GM10248 (cell line): ENCODE measurements around the gene GALNT2.
A peak's percentile ranks its signal among the peaks of the same experiment; 100 is the strongest.

Experiments used
- CTCF ChIA-PET: fragments of 300-600 bp; sonication (Branson Sonifier 250); formaldehyde crosslinking; extraction: SDS; loops from one replicate; lab custom pipeline; 2021; ENCODE audit warnings: antibody characterized with exemption; lab: Yijun Ruan, JAX
- POLR2A ChIA-PET: fragments of 350-650 bp; sonication (Branson Sonifier 250); formaldehyde crosslinking; extraction: SDS; loops from one replicate; lab custom pipeline; 2020; ENCODE audit warnings: antibody characterized with exemption; lab: Yijun Ruan, JAX
- DNase-seq: peaks from one replicate; pipeline ENCODE4 v3.0.0; 2012; ENCODE audit errors: extremely low spot score
- TF ChIP-seq, protein P1 (sequence below): IDR thresholded peaks from 2 replicates; pipeline ENCODE4 v1.5.1; 2012; ENCODE audit warnings: mild to moderate bottlenecking, low read depth; ENCODE audit errors: extremely low read depth, missing control alignments, control extremely low read depth

GALNT2 gene

DNA sequence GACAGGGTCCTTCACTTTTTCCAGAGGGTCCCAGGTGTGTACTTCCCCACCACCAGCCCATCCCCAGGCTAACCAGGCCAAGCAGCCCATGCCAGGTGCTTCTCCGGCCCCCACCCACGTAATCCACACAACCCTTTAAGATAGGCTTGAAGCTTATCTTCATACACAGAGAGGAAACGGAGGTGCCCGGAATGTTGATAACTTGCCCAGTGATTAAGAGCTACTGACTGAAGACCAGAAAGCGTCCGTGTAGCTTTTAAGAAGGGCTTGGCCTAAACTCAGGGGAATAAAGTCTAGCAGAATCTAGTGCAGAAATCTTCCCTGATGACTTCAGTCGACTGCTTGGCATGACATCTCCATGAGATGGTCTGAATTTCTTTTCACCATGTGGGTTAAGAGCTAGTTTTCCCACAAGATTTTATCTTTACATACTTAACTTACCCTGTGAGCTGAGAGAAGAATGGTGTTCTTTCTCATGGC, 138.7 kb downstream of the GALNT2 start:
- CTCF ChIA-PET, result interaction anchor here (0.8 to 1.6 kb wide), 6 partner anchors 9 to 85 kb away, joined by 3 to 4 read pairs (median 3); no protein-coding TSS in a partner anchor
- POLR2A ChIA-PET, result no interaction called here

DNA sequence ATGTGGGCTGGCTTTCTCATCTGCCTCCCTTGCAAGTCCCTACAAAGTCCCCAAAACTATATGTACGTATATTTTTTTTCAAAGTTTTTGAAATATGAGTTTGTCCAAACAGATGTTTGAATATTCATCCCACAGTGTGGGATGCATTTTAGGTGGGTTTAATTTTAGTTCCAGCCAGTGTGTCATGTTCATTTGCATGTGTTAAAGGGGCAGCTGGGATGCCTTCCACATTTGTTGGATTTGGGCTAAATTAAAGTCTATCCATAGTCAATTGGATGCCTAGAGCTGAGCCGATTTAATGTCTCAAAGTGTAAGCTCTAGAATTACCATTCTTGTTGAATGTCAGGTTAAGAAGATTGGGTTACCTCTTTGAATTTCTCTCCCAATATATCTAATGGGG, 139.2 kb downstream of the GALNT2 start:
- ChIA-PET POLR2A (no interaction called here), CTCF (interaction anchor here (0.8 to 1.6 kb wide), 5 partner anchors 10 to 86 kb away, joined by 3 to 4 read pairs (median 3); no protein-coding TSS in a partner anchor)
- TF ChIP-seq, protein P1, sequence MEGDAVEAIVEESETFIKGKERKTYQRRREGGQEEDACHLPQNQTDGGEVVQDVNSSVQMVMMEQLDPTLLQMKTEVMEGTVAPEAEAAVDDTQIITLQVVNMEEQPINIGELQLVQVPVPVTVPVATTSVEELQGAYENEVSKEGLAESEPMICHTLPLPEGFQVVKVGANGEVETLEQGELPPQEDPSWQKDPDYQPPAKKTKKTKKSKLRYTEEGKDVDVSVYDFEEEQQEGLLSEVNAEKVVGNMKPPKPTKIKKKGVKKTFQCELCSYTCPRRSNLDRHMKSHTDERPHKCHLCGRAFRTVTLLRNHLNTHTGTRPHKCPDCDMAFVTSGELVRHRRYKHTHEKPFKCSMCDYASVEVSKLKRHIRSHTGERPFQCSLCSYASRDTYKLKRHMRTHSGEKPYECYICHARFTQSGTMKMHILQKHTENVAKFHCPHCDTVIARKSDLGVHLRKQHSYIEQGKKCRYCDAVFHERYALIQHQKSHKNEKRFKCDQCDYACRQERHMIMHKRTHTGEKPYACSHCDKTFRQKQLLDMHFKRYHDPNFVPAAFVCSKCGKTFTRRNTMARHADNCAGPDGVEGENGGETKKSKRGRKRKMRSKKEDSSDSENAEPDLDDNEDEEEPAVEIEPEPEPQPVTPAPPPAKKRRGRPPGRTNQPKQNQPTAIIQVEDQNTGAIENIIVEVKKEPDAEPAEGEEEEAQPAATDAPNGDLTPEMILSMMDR, result no peak
- no peak for DNase-seq

More for the DNA sequence above, 138.7 kb downstream of the GALNT2 start:
- TF ChIP-seq, protein P1, result no peak
- DNase-seq, result no peak

DNA sequence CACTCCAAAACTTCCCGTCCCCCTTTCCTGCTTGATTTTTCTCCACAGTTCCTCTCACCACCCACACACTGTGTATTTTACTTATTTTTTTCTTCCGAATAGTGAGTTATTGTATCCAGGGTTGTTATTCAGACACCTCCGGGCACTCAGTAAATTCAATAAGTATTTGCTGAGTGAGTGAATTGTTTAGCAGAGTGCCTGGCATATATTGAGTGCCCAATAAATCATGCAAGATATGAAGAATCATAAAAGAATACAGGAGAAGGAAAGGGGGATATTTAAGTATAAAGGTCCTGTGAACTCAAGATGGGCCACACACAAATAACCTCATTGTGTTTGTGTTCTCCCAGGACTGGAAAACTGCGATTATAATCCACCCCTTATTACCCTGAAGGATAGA, 139.9 kb downstream of the GALNT2 start:
- TF ChIP-seq, protein P1, result no peak
- CTCF ChIA-PET, result interaction anchor here (1.0 to 2.2 kb wide), 2 partner anchors 13 to 19 kb away, joined by 4 to 7 read pairs; no protein-coding TSS in a partner anchor
- POLR2A ChIA-PET, result no interaction called here
- DNase-seq, result no peak

DNA sequence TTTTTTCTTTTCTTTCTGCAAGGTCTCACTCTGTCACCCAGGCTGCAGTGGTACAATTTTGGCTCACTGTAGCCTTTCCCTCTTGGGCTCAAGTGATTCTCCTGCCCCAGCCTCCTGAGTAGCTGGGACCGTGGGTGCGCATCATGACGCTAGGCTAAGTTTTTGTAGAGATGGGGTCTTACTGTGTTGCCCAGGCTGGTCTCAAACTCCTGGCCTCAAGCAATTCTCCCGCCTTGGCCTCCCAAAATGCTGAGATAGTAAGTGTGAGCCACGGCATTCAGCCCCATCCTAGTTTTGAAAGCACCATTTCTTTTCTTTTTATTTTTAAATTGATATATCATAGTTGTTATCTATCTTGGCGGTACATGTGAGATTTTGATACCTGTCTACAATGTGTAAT, 140.6 kb downstream of the GALNT2 start:
- TF ChIP-seq, protein P1, result no peak
- DNase-seq, result no peak
- CTCF ChIA-PET, result interaction anchor here (1.2 to 2.2 kb wide), 2 partner anchors 14 to 85 kb away, joined by 3 to 7 read pairs; no protein-coding TSS in a partner anchor
- POLR2A ChIA-PET, result no interaction called here

DNA sequence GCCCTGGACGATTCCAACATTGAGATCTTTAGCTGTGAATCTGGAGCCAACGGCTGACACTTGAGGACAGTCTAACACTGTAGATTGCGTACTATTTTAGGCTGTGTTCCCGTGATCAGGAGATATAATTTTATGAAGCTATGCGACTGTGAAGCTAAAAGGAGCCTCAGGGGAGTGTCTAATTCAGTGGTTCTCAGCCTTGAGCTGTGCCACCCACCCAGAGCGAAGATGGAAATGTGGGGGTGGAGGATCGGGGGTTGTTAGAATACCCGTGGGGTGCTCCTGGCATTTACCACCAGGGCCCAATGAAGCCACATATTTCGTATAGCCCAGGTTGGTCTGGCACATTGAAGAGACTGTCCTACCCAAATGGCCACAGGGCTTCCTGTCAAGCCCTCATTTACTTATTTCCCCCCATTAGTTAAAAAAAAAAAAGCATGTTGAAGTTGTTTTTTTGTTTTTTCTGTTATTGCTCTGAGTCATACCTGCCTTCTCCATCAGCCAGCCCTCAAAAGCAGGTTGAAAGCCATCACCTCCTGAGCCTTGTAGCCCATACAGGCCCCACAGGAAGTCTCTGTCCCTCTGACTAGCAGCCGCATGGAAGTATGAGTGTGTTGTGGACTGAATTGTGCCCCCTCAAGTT, 141.7 kb downstream of the GALNT2 start:
- ChIA-PET POLR2A (interaction anchor here (0.5 kb wide), 1 partner anchor 88 kb away, joined by 4 read pairs; no protein-coding TSS in a partner anchor), CTCF (interaction anchor here (1.0 to 2.2 kb wide), 6 partner anchors 15 to 103 kb away, joined by 3 to 7 read pairs (median 3); no protein-coding TSS in a partner anchor)
- TF ChIP-seq, protein P1, result no peak
- peak; percentile 55 for DNase-seq

DNA sequence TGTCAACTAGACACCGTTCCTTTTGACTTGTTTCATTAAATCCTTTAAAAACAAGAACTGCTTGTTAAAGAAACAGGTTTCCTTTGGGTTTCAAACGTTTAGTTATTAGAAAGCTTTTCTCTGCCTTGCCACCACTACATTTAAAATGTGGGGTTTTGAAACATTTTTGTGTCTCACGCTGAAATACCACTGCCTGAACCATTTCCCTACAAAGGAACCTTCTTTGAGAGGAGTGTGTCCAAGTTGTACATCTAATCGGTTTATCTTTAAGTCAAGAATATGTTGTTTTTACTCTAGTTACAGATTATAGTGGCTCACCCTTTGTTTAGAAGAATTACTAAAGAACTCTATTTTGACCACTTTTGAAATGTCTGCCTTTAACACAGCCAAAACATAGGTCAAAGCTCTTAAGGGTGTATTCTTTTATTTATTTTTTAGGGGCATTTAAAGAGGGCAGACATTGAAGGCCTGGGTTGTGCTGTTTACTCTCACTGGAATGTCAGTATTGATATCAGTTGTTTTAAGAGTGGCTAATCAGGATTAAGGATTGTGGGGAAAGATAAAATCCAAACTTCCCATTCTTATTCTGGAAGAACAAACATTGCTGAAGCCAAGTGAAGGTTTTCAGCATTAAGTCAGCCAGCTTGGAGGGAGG, 143.4 kb downstream of the GALNT2 start:
- CTCF ChIA-PET, result interaction anchor here (0.7 to 4.9 kb wide), 6 partner anchors 9 to 219 kb away, joined by 3 to 22 read pairs (median 3); no protein-coding TSS in a partner anchor
- POLR2A ChIA-PET, result interaction anchor here (1.0 to 2.0 kb wide), 2 partner anchors 10 kb away, joined by 3 to 7 read pairs; no protein-coding TSS in a partner anchor
- TF ChIP-seq, protein P1, result no peak
- no peak for DNase-seq
